Right lobe of liver (tissue), 4 donors: ENCODE measurements around the gene ATAD3A.

Source experiments
- CTCF ChIP-seq, 4 donors: fragments of 200-600 bp in 3 of 4; fragments of 450-650 bp in 1 of 4; IDR thresholded peaks; one replicate each; pipeline versions ENCODE4 v1.5.1 to v1.8.0; 2016 to 2022; ENCODE audit warnings: antibody characterized with exemption in 4 of 4, mild to moderate bottlenecking in 2 of 4
- POLR2A ChIP-seq: fragments of 450-650 bp; IDR thresholded peaks from one replicate; pipeline ENCODE4 v1.6.1; 2017; ENCODE audit warnings: antibody characterized with exemption, mild to moderate bottlenecking
- donor health status: DM: no; HTN: no; CAD: no.
- donor health status: DM: no; HTN: no; CAD: no.
- donor health status: DM: no; HTN: yes; CAD: no.

GRCh38 chr1:1554926-1555915 lies 43.3 kb downstream of the ATAD3A start:
- no peak for TF ChIP-seq CTCF (IDR thresholded peaks at IDR 0.05)
- no peak for TF ChIP-seq POLR2A
